Pancreas (tissue), 10 donors: ENCODE results near the gene ASTL. TPM values are rescaled to one million over a fixed set of nuclear protein-coding genes. Genes with fewer than 3 reads are reported as not detected.

Experiments used
- ATAC-seq, 4 donors: fragments of 200-7000 bp; cut with Tn5 transposase; one replicate each; pipeline versions ENCODE4 v1.8.0 to v1.9.1; 2020; ENCODE audit warnings: mild to moderate bottlenecking in 4 of 4, moderate library complexity in 4 of 4
- DNase-seq, 6 donors: peaks; one replicate each; pipeline ENCODE4 v3.0.0-alpha.2; 2020
- FAIRE-seq: peaks from 2 replicates; lab custom pipeline; 2012; peaks lifted over from hg19 to GRCh38; lab: Jason Lieb, UNC
- H3K27ac ChIP-seq, 4 donors: fragments of 200-600 bp; sonication (generic); 1 replicate in 3 of 4; 2 replicates in 1 of 4; pipeline versions ENCODE4 v1.5.0 to v1.8.0; 2020
- H3K27me3 ChIP-seq, 4 donors: fragments of 200-600 bp; one replicate each; pipeline ENCODE4 v1.8.0; 2021
- H3K36me3 ChIP-seq, 3 donors: fragments of 200-600 bp; sonication (generic) in 1 of 3; one replicate each; pipeline versions ENCODE4 v1.5.0 to v1.8.0; 2020 to 2021
- H3K4me1 ChIP-seq, 3 donors: fragments of 200-600 bp; one replicate each; pipeline ENCODE4 v1.8.0; 2021
- H3K4me3 ChIP-seq, 4 donors: fragments of 200-600 bp; sonication (generic) in 2 of 4; one replicate each; pipeline versions ENCODE4 v1.5.0 to v1.8.0; 2020 to 2021
- H3K9me3 ChIP-seq, 4 donors: fragments of 200-600 bp; one replicate each; pipeline ENCODE4 v1.8.0; 2021
- CTCF ChIP-seq, 4 donors: fragments of 200-600 bp; sonication (generic) in 3 of 4; IDR thresholded peaks; one replicate each; pipeline versions ENCODE4 v1.5.0 to v1.8.0; 2021; ENCODE audit warnings: antibody characterized with exemption in 4 of 4
- WGBS, 2 donors: extraction: QIAGEN DNeasy Blood & Tissue Kit; methylation state at CpG; one replicate each; pipeline ENCODE4 v1.1.7; 2013; 5-methylcytosine and 5-hydroxymethylcytosine counted together
- intact Hi-C, 3 donors: fragments of 100-400 bp; cut with DNase I; formaldehyde crosslinking; loops; one replicate each; pipeline versions ENCODE4 v1.11.1 to v1.14.2; 2022
- polyA plus RNA-seq, 2 donors: library from polyadenylated mRNA; stranded (reverse); fragments of 200-250 nt; gene quantifications; one replicate each; pipeline ENCODE4 v1.2.3, GENCODE V29; 2013
- total RNA-seq, 6 donors: library from RNA; stranded (reverse); fragmentation: NEBNext Ultra II Directional in 4 of 6; extraction: Animal tissue kit (Norgen Biotek cat#: 25700) in 4 of 6; gene quantifications; one replicate each; pipeline versions ENCODE4 v1.2.1 to v1.2.4, GENCODE V29; 2021 to 2023
- donor health status: healthy with polysubstance abuse.
- donor health status: DM: no; HTN: no; CAD: no; lungs with moderate emphysema.
- donor health status: DM: no; HTN: no; CAD: no.
- donor health status: control.
- donor health status: control.
- donor health status: Bipolar disorder and iron deficiency.
- donor health status: DM: yes; HTN: yes; CAD: no.
- donor health status: DM: no; HTN: no; CAD: no.
- donor health status: DM: no; HTN: no; CAD: no.
- donor health status: DM: yes; HTN: yes; CAD: no.

Gene ASTL
- total and polyA plus RNA-seq, 8 donors, result 0.14 TPM; not detected in 7

GRCh38 chr2:96150791-96151594, 12.7 kb upstream of the ASTL start:
- Histone ChIP-seq H3K27ac (no peak overlapping the region), H3K4me1 (no peaks in the 10 kb centered on the region), H3K27me3 (no peaks in the 10 kb centered on the region), H3K9me3 (no peaks in the 10 kb centered on the region), H3K36me3 (no peaks in the 10 kb centered on the region), H3K4me3 (no peak overlapping the region)
- 83 to 92% methylated on average over 14 of the region's 14 CpGs for WGBS, 2 donors
- FAIRE-seq (no peak), ATAC-seq (no peak), DNase-seq (peak in 1 of 6 donors; percentile 12)
- intact Hi-C loops, result no loop called here
- no peak for TF ChIP-seq CTCF (IDR thresholded peaks at IDR 0.05)

GRCh38 chr2:96150007-96150640, 11.8 kb upstream of the ASTL start:
- peak in 1 of 6 donors; percentile 12 for DNase-seq
- H3K4me1 ChIP-seq, result no peaks in the 10 kb centered on the region
- FAIRE-seq, result no peak
- no peak overlapping the region for H3K4me3 ChIP-seq
- H3K36me3 ChIP-seq, result no peaks in the 10 kb centered on the region
- H3K27ac ChIP-seq, result no peak overlapping the region
- intact Hi-C loops, result no loop called here
- TF ChIP-seq CTCF (IDR thresholded peaks at IDR 0.05), result no peak
- WGBS, 2 donors, result 83 to 98% methylated on average over 6 of the region's 6 CpGs
- no peaks in the 10 kb centered on the region for H3K27me3 ChIP-seq
- no peak for ATAC-seq
- H3K9me3 ChIP-seq, result no peaks in the 10 kb centered on the region

- no peak overlapping the region for H3K4me3 ChIP-seq
- no peaks in the 10 kb centered on the region for H3K27me3 ChIP-seq
- no peaks in the 10 kb centered on the region for H3K36me3 ChIP-seq
- H3K4me1 ChIP-seq, result no peaks in the 10 kb centered on the region
- DNase-seq (peak; percentile 66 to 92 (median 78)), ATAC-seq (peak; percentile 15 to 78 (median 61)), FAIRE-seq (no peak)
- TF ChIP-seq CTCF (IDR thresholded peaks at IDR 0.05), result no peak
- 49 to 57% methylated on average over 29 of the region's 29 CpGs for WGBS, 2 donors
- no peaks in the 10 kb centered on the region for H3K9me3 ChIP-seq
- H3K27ac ChIP-seq, result peak overlapping the region in 1 of 4 donors; percentile 48
- intact Hi-C loops, result no loop called here
Observed at GRCh38 chr2:96148410-96149217, 10.3 kb upstream of the ASTL start.

- no peaks in the 10 kb centered on the region for H3K9me3 ChIP-seq
- no peak overlapping the region for H3K4me3 ChIP-seq
- ATAC-seq (no peak), DNase-seq (peak in 3 of 6 donors; percentile 20 to 49 (median 26)), FAIRE-seq (no peak)
- H3K27me3 ChIP-seq, result no peaks in the 10 kb centered on the region
- intact Hi-C loops, result no loop called here
- no peaks in the 10 kb centered on the region for H3K4me1 ChIP-seq
- peak overlapping the region in 1 of 4 donors; percentile 48 for H3K27ac ChIP-seq
- WGBS, 2 donors, result 82 to 87% methylated on average over 9 of the region's 9 CpGs
- TF ChIP-seq CTCF (IDR thresholded peaks at IDR 0.05), result no peak
- H3K36me3 ChIP-seq, result no peaks in the 10 kb centered on the region
Observed at GRCh38 chr2:96147593-96148201, 9.4 kb upstream of the ASTL start.
